Right lobe of liver (tissue), 6 donors: ENCODE measurements around the gene ASCC3. TPM values are rescaled to one million over a fixed set of nuclear protein-coding genes. Genes with fewer than 3 reads are reported as not detected.
"Not testable (repeated sequence)": the region's sequence is repeated elsewhere in the genome, so short reads cannot be mapped to it uniquely, and the experiment has no call there.

ENCODE experiments used
- ATAC-seq, 4 donors: fragments of 200-7000 bp; cut with Tn5 transposase; one replicate each; pipeline ENCODE4 v1.9.1; 2020; ENCODE audit warnings: mild to moderate bottlenecking in 4 of 4, moderate library complexity in 4 of 4
- DNase-seq, 3 donors: peaks; one replicate each; pipeline ENCODE4 v3.0.0-alpha.2; 2020
- H3K27ac ChIP-seq, 3 donors: fragments of 200-600 bp; one replicate each; pipeline ENCODE4 v1.8.0; 2022
- H3K27me3 ChIP-seq, 2 donors: fragments of 200-600 bp; one replicate each; pipeline ENCODE4 v1.8.0; 2022
- H3K36me3 ChIP-seq, 4 donors: fragments of 200-600 bp; sonication (generic) in 1 of 4; one replicate each; pipeline versions ENCODE4 v1.5.1 to v1.8.0; 2017 to 2022; ENCODE audit warnings: control low read depth in 1 of 4
- H3K4me1 ChIP-seq, 4 donors: fragments of 200-600 bp; sonication (generic) in 1 of 4; one replicate each; pipeline versions ENCODE4 v1.5.1 to v1.8.0; 2017 to 2022; ENCODE audit warnings: control low read depth in 1 of 4
- H3K4me3 ChIP-seq, 3 donors: fragments of 200-600 bp; one replicate each; pipeline ENCODE4 v1.8.0; 2022
- H3K9me3 ChIP-seq, 4 donors: fragments of 200-600 bp; sonication (generic) in 1 of 4; one replicate each; pipeline versions ENCODE4 v1.5.1 to v1.8.0; 2017 to 2022; ENCODE audit warnings: control low read depth in 1 of 4
- POLR2A ChIP-seq: fragments of 450-650 bp; IDR thresholded peaks from one replicate; pipeline ENCODE4 v1.6.1; 2017; ENCODE audit warnings: antibody characterized with exemption, mild to moderate bottlenecking
- WGBS: methylation state at CpG from one replicate; pipeline ENCODE4 v1.1.6; 2018; ENCODE audit warnings: low coverage, low lambda C conversion rate; ENCODE audit not compliant: insufficient coverage; ENCODE audit errors: missing lambda C conversion rate; 5-methylcytosine and 5-hydroxymethylcytosine counted together
- intact Hi-C, 2 donors: fragments of 100-400 bp; cut with DNase I; formaldehyde crosslinking; loops; one replicate each; pipeline versions ENCODE4 v1.11.2 to v1.14.1; 2022
- total RNA-seq, 6 experiments: library from RNA; depleted of rRNA in 2 of 6; stranded (reverse); fragments of >200 nt in 2 of 6; fragmentation: NEBNext Ultra II Directional in 3 of 6; extraction: Animal tissue kit (Norgen Biotek cat#: 25700) in 3 of 6; gene quantifications; one replicate each; pipeline versions ENCODE4 v1.1.0 to v1.2.4, GENCODE V29; 2016 to 2023
- TF ChIP-seq, protein P1 (sequence below), 4 donors: fragments of 200-600 bp in 3 of 4; fragments of 450-650 bp in 1 of 4; IDR thresholded peaks; one replicate each; pipeline versions ENCODE4 v1.5.1 to v1.8.0; 2016 to 2022; ENCODE audit warnings: antibody characterized with exemption in 4 of 4, mild to moderate bottlenecking in 2 of 4
- donor health status: DM: no; HTN: yes; CAD: no.
- donor health status: DM: no; HTN: no; CAD: no.
- donor health status: DM: no; HTN: no; CAD: no.
- donor health status: DM: no; HTN: yes; CAD: no.
- donor health status: DM: no; HTN: yes; CAD: no.

Gene ASCC3
- total RNA-seq, 6 experiments from 2014 or later = 17.0 to 28.2 (median 24.9) TPM

DNA sequence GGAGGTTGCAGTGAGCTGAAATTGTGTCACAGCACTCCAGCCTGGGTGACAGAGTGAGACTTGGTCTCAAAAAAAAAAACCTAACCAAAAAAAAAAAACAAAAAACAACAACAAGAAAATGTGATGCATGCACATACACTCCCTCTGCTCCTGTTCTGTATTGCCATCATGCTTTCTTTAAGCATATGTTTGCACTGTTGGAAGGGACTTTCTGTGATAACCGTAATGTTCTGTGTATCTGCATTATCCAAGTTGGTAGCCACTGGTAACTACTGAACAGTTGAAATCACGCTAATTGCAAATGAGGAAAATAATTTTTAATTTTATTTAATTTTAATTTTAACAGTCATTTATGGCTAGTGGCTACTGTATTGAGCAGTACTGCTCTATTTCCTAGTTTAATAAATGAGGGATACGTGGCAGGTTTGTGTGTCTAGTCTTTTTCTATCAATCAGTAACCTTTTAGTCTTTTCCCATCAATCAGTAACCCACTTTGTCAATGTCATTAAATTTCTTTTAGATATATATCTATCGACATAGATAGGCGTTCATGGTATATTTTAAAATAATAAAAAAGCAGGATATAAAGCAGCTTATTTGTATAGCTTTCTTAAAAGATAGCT, 135.6 kb downstream of the ASCC3 start:
- TF ChIP-seq, protein P1, sequence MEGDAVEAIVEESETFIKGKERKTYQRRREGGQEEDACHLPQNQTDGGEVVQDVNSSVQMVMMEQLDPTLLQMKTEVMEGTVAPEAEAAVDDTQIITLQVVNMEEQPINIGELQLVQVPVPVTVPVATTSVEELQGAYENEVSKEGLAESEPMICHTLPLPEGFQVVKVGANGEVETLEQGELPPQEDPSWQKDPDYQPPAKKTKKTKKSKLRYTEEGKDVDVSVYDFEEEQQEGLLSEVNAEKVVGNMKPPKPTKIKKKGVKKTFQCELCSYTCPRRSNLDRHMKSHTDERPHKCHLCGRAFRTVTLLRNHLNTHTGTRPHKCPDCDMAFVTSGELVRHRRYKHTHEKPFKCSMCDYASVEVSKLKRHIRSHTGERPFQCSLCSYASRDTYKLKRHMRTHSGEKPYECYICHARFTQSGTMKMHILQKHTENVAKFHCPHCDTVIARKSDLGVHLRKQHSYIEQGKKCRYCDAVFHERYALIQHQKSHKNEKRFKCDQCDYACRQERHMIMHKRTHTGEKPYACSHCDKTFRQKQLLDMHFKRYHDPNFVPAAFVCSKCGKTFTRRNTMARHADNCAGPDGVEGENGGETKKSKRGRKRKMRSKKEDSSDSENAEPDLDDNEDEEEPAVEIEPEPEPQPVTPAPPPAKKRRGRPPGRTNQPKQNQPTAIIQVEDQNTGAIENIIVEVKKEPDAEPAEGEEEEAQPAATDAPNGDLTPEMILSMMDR (IDR thresholded peaks at IDR 0.05) = no peak
- no peak for TF ChIP-seq POLR2A
- Histone ChIP-seq H3K9me3 (no peaks in the 10 kb centered on the region), H3K4me1 (no peaks in the 10 kb centered on the region), H3K4me3 (no peak overlapping the region), H3K27ac (no peak overlapping the region), H3K36me3 (no peaks in the 10 kb centered on the region), H3K27me3 (no peaks in the 10 kb centered on the region)
- peak in 2 of 4 donors; percentile 69 to 77 for ATAC-seq
- no peak for DNase-seq
- intact Hi-C loops = no loop called here
- 44% methylated on average over 5 of the region's 5 CpGs for WGBS

DNA sequence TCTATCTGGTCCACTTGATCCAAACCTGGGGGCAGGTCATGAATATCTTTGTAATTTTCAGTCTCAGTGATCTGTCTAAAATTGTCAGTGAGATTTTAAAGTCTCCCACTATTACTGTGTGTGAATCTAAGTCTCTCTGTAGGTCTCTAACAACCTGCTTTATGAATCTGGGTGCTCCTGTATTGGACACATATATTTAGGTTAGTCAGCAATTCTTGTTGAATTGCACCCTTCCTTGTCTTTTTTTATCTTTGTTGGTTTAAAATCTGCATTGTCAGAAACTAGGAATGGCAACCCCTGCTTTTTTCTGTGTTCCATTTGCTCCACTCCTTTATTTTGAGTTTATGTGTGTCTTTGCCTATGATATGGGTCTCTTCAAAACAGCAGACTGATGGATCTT, 140.7 kb downstream of the ASCC3 start:
- no peaks in the 10 kb centered on the region for H3K9me3 ChIP-seq
- no peaks in the 10 kb centered on the region for H3K27me3 ChIP-seq
- H3K4me1 ChIP-seq = no peaks in the 10 kb centered on the region
- H3K36me3 ChIP-seq = no peaks in the 10 kb centered on the region
- ATAC-seq = no peak
- TF ChIP-seq, protein P1 (IDR thresholded peaks at IDR 0.05) = no peak
- TF ChIP-seq POLR2A = no peak
- H3K4me3 ChIP-seq = no peak overlapping the region
- DNase-seq = no peak
- intact Hi-C loops = no loop called here
- no peak overlapping the region for H3K27ac ChIP-seq

GRCh38 chr6:100737720-100738119, 143.4 kb downstream of the ASCC3 start:
- ATAC-seq, H3K27me3 ChIP-seq, DNase-seq, H3K36me3 ChIP-seq, H3K4me3 ChIP-seq, intact Hi-C loops, H3K27ac ChIP-seq, H3K9me3 ChIP-seq, H3K4me1 ChIP-seq: not testable (repeated sequence)

DNA sequence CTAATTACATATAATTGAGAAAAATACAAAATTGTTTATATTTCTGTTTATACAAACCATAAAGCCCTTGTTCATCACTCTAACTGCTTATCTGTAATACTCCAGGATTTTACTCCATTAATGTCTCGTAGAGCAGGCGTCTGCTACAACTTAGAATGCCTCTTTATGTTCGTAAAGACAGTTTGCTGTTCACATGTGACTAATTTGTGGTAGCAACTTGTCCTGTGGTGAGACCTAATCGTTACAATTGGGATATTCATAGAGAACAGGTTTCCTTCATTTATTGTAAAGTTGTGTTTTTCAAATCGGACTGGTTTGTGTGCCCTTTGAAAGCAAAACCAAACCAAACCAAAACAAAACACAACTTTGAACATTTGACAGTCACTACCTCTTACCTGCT, 149.7 kb downstream of the ASCC3 start:
- Histone ChIP-seq H3K4me1 (no peaks in the 10 kb centered on the region), H3K9me3 (no peaks in the 10 kb centered on the region), H3K36me3 (no peaks in the 10 kb centered on the region), H3K27me3 (no peaks in the 10 kb centered on the region), H3K27ac (no peak overlapping the region), H3K4me3 (no peak overlapping the region)
- DNase-seq (no peak), ATAC-seq (no peak)
- TF ChIP-seq POLR2A = no peak
- TF ChIP-seq, protein P1 (IDR thresholded peaks at IDR 0.05) = no peak
- intact Hi-C loops = no loop called here
- WGBS = 90% methylated on average over 5 of the region's 5 CpGs

DNA sequence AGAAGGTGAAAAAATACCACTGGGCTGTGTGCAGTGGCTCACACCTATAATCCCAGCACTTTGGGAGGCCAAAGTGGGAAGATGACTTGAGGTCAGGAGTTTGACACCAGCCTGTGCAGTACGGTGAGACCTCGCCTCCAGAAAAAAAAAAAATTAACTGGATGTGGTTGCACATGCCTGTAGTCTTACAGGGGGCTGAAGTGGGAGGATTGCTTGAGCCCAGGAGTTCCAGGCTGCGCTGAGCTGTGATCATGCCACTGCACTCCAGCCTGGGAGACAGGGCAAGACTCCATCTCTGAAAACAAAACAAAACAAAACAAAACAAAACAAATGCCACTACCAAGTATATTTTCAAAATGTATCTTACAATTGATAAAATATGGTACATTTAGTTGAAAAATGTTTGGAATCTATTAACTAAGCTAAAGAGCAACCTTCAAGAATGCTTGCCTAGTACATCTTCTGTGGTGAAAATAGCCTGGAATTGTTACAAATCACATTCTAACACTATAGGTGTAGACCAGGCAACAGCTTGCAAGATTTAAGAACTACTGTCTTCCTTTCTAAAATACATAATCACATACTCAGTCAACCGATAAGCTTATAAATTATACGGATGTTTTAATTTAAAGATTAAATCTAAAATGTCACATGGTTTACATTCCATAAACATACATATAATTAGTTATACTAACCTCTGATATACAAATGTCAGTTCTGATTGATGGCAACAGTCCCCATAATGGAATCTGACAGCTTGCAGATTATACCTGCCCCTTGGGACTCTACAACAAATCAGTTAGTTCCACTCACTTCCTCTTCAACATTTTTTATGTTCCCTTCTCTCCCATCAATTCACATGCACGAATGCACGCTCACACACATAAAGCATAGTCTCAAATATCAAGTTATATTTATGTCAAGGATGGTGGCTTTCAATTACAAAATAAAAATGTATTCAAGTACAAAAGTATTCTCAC, 150.8 kb downstream of the ASCC3 start:
- intact Hi-C loops = no loop called here
- ATAC-seq (no peak), DNase-seq (no peak)
- TF ChIP-seq, protein P1 (IDR thresholded peaks at IDR 0.05) = no peak
- no peak for TF ChIP-seq POLR2A
- Histone ChIP-seq H3K36me3 (no peaks in the 10 kb centered on the region), H3K4me3 (no peak overlapping the region), H3K4me1 (no peaks in the 10 kb centered on the region), H3K27me3 (no peaks in the 10 kb centered on the region), H3K27ac (no peak overlapping the region), H3K9me3 (no peaks in the 10 kb centered on the region)
- WGBS = 61% methylated on average over 6 of the region's 7 CpGs
